HFFc6 (cell line): ENCODE results near the gene LZTS3. TPM values are rescaled to one million over a fixed set of nuclear protein-coding genes. Genes with fewer than 3 reads are reported as not detected.
A peak's percentile ranks its signal among the peaks of the same experiment; 100 is the strongest.

Experiments
- DNase-seq: peaks from one replicate; pipeline ENCODE4 v3.0.0-alpha.2; 2018
- H3K27ac Mint-ChIP-seq: 2 replicates; pipeline ENCODE4 v1.8.0; 2020; ENCODE audit warnings: mild to moderate bottlenecking, mixed read lengths
- H3K27me3 Mint-ChIP-seq: 2 replicates; pipeline ENCODE4 v1.8.0; 2021; ENCODE audit warnings: mild to moderate bottlenecking, moderate library complexity, mixed read lengths; ENCODE audit not compliant: insufficient read depth
- H3K36me3 Mint-ChIP-seq: 2 replicates; pipeline ENCODE4 v1.8.0; 2021; ENCODE audit warnings: low read depth, mixed read lengths
- H3K4me1 Mint-ChIP-seq: 2 replicates; pipeline ENCODE4 v1.8.0; 2020; ENCODE audit warnings: low read depth, mixed read lengths
- H3K4me3 Mint-ChIP-seq: 2 replicates; pipeline ENCODE4 v1.8.0; 2020; ENCODE audit warnings: mild to moderate bottlenecking, moderate library complexity, mixed read lengths
- H3K9me3 Mint-ChIP-seq: 2 replicates; pipeline ENCODE4 v1.8.0; 2020; ENCODE audit warnings: mild to moderate bottlenecking, mixed read lengths
- total RNA-seq, 6 experiments: library from RNA; stranded (reverse); fragmentation: NEBNext Ultra II Directional; extraction: Animal tissue kit (Norgen Biotek cat#: 25700); gene quantifications; 2 replicates in 1 of 6; 3 replicates in 5 of 6; pipeline ENCODE4 v1.2.3, GENCODE V29; 2021
- TF ChIP-seq, protein P1 (sequence below): fragments of 200-600 bp; sonication (generic); IDR thresholded peaks from 2 replicates; pipeline ENCODE4 v1.5.0; 2021; ENCODE audit warnings: antibody characterized with exemption, mild to moderate bottlenecking

Gene LZTS3
- total RNA-seq, 6 experiments from 2014 or later: 2.7 to 6.1 (median 3.0) TPM

DNA sequence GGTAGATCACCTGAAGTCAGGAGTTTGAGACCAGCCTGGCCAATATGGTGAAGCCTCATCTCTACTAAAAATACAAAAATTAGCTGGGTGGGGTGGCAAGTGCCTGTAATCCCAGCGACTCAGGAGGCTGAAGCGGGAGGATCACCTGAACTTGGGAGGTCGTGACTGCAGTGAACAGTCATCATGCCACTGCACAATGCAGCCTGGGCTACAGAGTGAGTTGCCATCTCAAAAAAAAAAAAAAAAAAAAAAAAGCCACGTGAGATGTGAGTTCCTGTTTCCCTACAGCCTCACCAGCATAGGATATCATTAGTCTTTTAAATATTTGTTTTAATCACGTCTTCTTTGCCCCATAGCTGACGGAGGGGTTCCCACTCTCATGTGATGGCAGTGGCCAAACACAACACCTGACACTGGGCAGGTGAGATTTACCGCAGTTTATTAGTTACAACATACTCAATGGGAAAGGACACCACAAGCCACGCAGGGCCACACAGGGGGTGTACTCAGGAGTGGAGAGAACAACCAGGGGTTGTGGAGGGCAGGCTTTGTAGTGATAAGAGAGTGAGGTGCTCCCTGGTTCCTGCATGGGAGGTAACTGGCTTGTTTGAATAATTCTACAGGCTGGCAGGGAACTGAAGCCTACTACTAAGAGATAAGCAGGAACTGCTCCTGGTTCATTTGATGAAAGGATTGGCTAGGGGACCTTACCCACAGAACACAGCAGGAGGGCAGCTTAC, 4.6 kb upstream of the LZTS3 start:
- Mint-ChIP-seq H3K4me1 (peaks cover 14% of the 10 kb centered on the region), H3K9me3 (no peaks in the 10 kb centered on the region), H3K27ac (no peak overlapping the region), H3K4me3 (no peak overlapping the region), H3K36me3 (no peaks in the 10 kb centered on the region), H3K27me3 (0 out of 2 replicates have a peak, but pooled peaks cover 4% of the 10 kb centered on the region)
- TF ChIP-seq, protein P1, sequence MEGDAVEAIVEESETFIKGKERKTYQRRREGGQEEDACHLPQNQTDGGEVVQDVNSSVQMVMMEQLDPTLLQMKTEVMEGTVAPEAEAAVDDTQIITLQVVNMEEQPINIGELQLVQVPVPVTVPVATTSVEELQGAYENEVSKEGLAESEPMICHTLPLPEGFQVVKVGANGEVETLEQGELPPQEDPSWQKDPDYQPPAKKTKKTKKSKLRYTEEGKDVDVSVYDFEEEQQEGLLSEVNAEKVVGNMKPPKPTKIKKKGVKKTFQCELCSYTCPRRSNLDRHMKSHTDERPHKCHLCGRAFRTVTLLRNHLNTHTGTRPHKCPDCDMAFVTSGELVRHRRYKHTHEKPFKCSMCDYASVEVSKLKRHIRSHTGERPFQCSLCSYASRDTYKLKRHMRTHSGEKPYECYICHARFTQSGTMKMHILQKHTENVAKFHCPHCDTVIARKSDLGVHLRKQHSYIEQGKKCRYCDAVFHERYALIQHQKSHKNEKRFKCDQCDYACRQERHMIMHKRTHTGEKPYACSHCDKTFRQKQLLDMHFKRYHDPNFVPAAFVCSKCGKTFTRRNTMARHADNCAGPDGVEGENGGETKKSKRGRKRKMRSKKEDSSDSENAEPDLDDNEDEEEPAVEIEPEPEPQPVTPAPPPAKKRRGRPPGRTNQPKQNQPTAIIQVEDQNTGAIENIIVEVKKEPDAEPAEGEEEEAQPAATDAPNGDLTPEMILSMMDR: no peak
- DNase-seq: no peak

DNA sequence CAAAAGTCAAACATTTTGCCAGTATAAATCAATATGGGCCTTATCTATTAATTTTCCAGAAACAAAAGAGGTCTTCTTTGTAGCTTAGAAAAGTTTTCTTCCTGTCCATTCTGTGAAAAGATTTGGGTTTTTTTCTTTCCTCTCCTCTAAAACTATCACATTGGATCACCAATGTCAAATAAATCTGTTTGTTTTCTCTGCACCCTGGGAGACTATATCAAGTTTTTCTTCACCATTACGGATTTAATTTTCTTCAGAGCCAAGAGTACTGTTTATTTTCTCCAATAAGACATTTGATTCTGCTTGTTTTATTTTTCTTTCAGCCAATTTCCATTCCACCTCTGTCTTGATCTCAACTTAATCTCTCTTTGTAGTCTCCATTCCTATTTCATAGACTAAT, 1.9 kb upstream of the LZTS3 start:
- Mint-ChIP-seq H3K36me3 (no peaks in the 10 kb centered on the region), H3K4me1 (peaks cover 14% of the 10 kb centered on the region), H3K4me3 (peak overlapping the region; percentile 11; the same call in 1 of the 2 replicates), H3K27me3 (peaks cover 6% of the 10 kb centered on the region; the same call in 1 of the 2 replicates), H3K27ac (no peak overlapping the region), H3K9me3 (no peaks in the 10 kb centered on the region)
- DNase-seq: no peak
- TF ChIP-seq, protein P1: no peak

DNA sequence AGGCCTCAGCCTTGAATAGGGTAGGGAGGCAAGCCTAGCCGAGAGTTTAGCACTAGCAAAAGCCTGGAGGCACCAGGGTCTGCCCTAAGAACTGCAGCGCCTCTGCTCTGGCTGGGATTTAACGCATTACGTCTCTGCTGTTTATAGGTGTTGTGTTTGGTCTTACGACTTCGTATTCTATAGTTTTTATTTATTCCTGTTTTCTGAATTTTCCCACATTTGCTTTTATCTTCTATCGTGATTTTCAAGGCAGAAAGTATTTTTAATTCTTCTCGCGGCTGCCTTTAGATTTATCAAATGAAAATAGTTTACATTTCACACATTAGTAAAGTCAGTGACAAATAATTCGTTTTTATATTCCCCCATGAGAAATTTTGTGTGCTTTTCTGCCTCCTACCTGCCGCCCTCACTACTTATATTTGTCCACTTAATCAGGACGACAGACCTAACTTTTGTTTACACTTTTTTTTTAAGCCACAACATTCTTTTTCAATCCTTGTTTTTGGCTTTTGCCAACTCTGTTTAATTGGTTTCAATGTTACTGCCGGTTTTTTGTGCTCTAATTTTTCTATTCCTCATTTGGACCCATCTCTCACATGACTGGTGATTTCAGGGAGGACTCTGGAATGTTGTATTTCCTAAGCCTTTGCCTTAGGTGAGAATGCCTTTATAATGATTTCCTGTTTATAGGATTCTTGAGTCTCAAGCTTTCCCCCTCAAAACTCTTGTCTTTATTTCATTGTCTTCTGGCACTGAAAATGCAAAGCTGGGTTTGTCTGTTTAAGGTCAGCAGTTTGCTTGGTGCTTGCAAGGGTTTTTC, 1.3 kb upstream of the LZTS3 start:
- Mint-ChIP-seq H3K4me3 (peak overlapping the region; percentile 88), H3K36me3 (no peaks in the 10 kb centered on the region), H3K4me1 (peaks cover 14% of the 10 kb centered on the region), H3K27me3 (peaks cover 6% of the 10 kb centered on the region; the same call in 1 of the 2 replicates), H3K9me3 (no peaks in the 10 kb centered on the region), H3K27ac (peak overlapping the region; percentile 35; the same call in 1 of the 2 replicates)
- TF ChIP-seq, protein P1: no peak
- DNase-seq: no peak

DNA sequence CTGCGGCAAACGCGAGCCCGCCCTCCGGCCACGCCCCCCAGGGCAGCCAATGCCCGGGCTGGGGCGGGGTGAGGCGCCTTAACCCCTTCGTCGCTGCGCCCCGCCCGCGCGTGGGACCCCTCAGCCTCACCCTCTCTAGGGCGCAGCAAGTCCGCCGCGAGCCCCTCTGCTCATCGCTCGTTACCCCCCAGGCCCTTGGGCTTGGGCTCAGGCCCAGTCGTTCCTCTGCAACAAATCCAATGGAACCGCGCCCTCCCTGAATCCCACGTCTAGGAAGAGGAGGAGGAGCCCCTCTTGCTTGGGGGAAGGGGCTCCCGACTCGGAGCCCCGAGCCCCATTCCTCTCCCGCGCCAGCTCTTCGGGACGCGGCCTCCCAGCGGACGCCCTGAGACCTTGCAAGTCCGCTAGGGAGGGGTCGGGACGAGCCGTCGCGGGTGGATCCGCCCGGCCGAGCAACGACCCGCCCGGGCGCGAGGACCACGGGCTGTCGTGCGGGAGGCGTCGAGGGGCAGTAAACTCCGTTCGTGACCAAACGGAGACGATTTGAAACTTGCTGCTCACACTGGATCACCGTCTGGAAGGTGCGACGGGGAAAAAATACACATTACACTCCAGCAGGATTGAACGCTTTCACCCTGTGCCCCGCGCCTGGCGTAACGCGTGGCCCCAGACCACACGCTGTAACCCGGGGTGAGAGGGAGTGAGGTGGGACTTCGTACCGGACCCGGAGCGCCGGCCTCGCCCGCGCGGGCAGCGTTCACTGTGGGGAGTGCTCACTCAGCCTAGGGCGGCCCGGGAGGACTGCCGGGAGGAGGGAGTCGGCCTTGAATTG, 477 bp upstream of the LZTS3 start:
- Mint-ChIP-seq H3K4me1 (peaks cover 14% of the 10 kb centered on the region), H3K4me3 (peak overlapping the region; percentile 88), H3K27me3 (peaks cover 8% of the 10 kb centered on the region; the same call in 1 of the 2 replicates), H3K27ac (peak overlapping the region; percentile 73; the same call in 1 of the 2 replicates), H3K9me3 (no peaks in the 10 kb centered on the region), H3K36me3 (no peaks in the 10 kb centered on the region)
- TF ChIP-seq, protein P1: peak; percentile 43; the same call in 1 of the 2 replicates
- DNase-seq: peak; percentile 45
